GM12878 (cell line): Measurements from ENCODE around the gene CEACAM3. TPM values are rescaled to one million over a fixed set of nuclear protein-coding genes. Genes with fewer than 3 reads are reported as not detected.

Experiments
- ATAC-seq: fragments of 200-7000 bp; cut with Tn5 transposase; 3 replicates; pipeline ENCODE4 v1.9.1; 2020; ENCODE audit warnings: mild to moderate bottlenecking, moderate library complexity
- BruUV-seq: library from RNA; stranded (reverse); fragments of 400-500 nt; replicated peaks from 2 replicates; lab custom pipeline; 2021; lab: Mats Ljungman, UMichigan
- CTCF ChIA-PET: fragments of 300-600 bp; sonication (Branson Sonifier 250); formaldehyde crosslinking; extraction: SDS; loops from one replicate; lab custom pipeline; 2021; ENCODE audit warnings: inconsistent platforms; lab: Yijun Ruan, JAX
- POLR2A ChIA-PET: fragments of 350-600 bp; formaldehyde crosslinking; extraction: SDS; loops from one replicate; lab custom pipeline; 2021; ENCODE audit warnings: inconsistent platforms; lab: Charles Lee
- RAD21 ChIA-PET: fragments of 300-600 bp; sonication (Branson Sonifier 250); formaldehyde crosslinking; loops from one replicate; lab custom pipeline; 2023; ENCODE audit warnings: antibody characterized with exemption; ENCODE audit not compliant: unreplicated experiment; lab: Charles Lee
- SMC1A ChIA-PET: fragments of 300-600 bp; sonication (Branson Sonifier 250); formaldehyde crosslinking; loops from one replicate; lab custom pipeline; 2023; ENCODE audit not compliant: unreplicated experiment, uncharacterized antibody; lab: Charles Lee
- DNase-seq: peaks from one replicate; pipeline ENCODE4 v3.0.0-alpha.2; 2011; ENCODE audit warnings: low read depth, low spot score
- FAIRE-seq: peaks from 3 replicates; lab custom pipeline; 2011; peaks lifted over from hg19 to GRCh38; lab: Jason Lieb, UNC
- H2AFZ ChIP-seq: 2 replicates; pipeline ENCODE4 v1.6.0; 2011; ENCODE audit warnings: low read depth, low read length, control low read depth; ENCODE audit not compliant: control insufficient read depth
- H3K27ac ChIP-seq: 2 replicates; pipeline ENCODE4 v1.5.1; 2011; ENCODE audit warnings: control low read depth; ENCODE audit not compliant: control insufficient read depth, insufficient read depth
- H3K27me3 ChIP-seq, 2 experiments: replicated peaks in 1 of 2; 2 replicates each; pipeline versions ENCODE4 v1.6.0 to v1.6.1; 2011; ENCODE audit warnings: low read length in 1 of 2; ENCODE audit not compliant: control insufficient read depth in 2 of 2, insufficient read depth in 2 of 2
- H3K36me3 ChIP-seq, 2 experiments: 2 replicates each; pipeline ENCODE4 v1.5.1; 2011; ENCODE audit warnings: low read length in 1 of 2; ENCODE audit not compliant: control insufficient read depth in 2 of 2, insufficient read depth in 2 of 2
- H3K4me1 ChIP-seq: 2 replicates; pipeline ENCODE4 v1.6.1; 2011; ENCODE audit warnings: mild to moderate bottlenecking, low read length, moderate library complexity, mixed read lengths; ENCODE audit not compliant: control insufficient read depth, insufficient read depth
- H3K4me2 ChIP-seq: 2 replicates; pipeline ENCODE4 v1.6.0; 2011; ENCODE audit warnings: control low read depth; ENCODE audit not compliant: control insufficient read depth, insufficient read depth
- H3K4me3 ChIP-seq: fragments of 200-600 bp; sonication (generic); 2 replicates; pipeline ENCODE4 v1.5.1; 2016
- H3K79me2 ChIP-seq: 2 replicates; pipeline ENCODE4 v1.6.0; 2011; ENCODE audit warnings: low read length; ENCODE audit not compliant: control insufficient read depth, insufficient read depth
- H3K9ac ChIP-seq: 2 replicates; pipeline ENCODE4 v1.8.0; 2011; ENCODE audit warnings: low read length, control low read depth, mixed read lengths; ENCODE audit not compliant: control insufficient read depth, insufficient read depth
- H3K9me3 ChIP-seq: replicated peaks from 3 replicates; pipeline ENCODE4 v1.5.1; 2011; ENCODE audit warnings: mild to moderate bottlenecking, low read length; ENCODE audit not compliant: control insufficient read depth, insufficient read depth
- H4K20me1 ChIP-seq: 2 replicates; pipeline ENCODE4 v1.6.0; 2011; ENCODE audit not compliant: control insufficient read depth, insufficient read depth
- BRCA1 ChIP-seq: IDR thresholded peaks from 2 replicates; pipeline ENCODE4 v1.6.1; 2011; ENCODE audit warnings: low read depth, low read length, improper control_type of control experiment
- FOS ChIP-seq: IDR thresholded peaks from 3 replicates; pipeline ENCODE4 v1.6.1; 2011; ENCODE audit warnings: borderline replicate concordance; ENCODE audit not compliant: insufficient read length; ENCODE audit errors: extremely low read depth
- GABPA ChIP-seq: IDR thresholded peaks from 2 replicates; pipeline ENCODE4 v1.6.1; 2014; ENCODE audit warnings: antibody characterized with exemption, low read depth, mild to moderate bottlenecking, inconsistent platforms
- HDGF ChIP-seq: fragments of 450-650 bp; IDR thresholded peaks from 2 replicates; pipeline ENCODE4 v1.6.1; 2016; ENCODE audit warnings: antibody characterized with exemption
- MEF2A ChIP-seq: IDR thresholded peaks from 2 replicates; pipeline ENCODE4 v1.6.1; 2011; ENCODE audit warnings: low read depth, mild to moderate bottlenecking, low read length, moderate library complexity; ENCODE audit not compliant: insufficient read depth
- STAT1 ChIP-seq: fragments of 450-650 bp; conservative IDR thresholded peaks from 2 replicates; pipeline ENCODE4 v1.6.1; 2014; ENCODE audit warnings: antibody characterized with exemption, mild to moderate bottlenecking
- YY1 ChIP-seq: IDR thresholded peaks from 2 replicates; pipeline ENCODE4 v1.6.1; 2011; ENCODE audit warnings: low read depth, mild to moderate bottlenecking, low read length
- ZNF24 ChIP-seq: fragments of 450-650 bp; IDR thresholded peaks from 2 replicates; pipeline ENCODE4 v1.6.1; 2017; ENCODE audit warnings: antibody characterized with exemption, mild to moderate bottlenecking
- WGBS: methylation state at CpG from one replicate; pipeline ENCODE4 v1.1.6; 2016; ENCODE audit warnings: low lambda C conversion rate; ENCODE audit not compliant: insufficient replicate concordance, insufficient coverage; ENCODE audit errors: missing lambda C conversion rate; 5-methylcytosine and 5-hydroxymethylcytosine counted together
- in situ Hi-C: fragments of 300-500 bp; cut with MboI; formaldehyde crosslinking; loops from 9 replicates; pipeline ENCODE4 v1.14.3; 2018; ENCODE audit warnings: mixed read lengths
- intact Hi-C: fragments of 100-400 bp; cut with micrococcal nuclease; formaldehyde crosslinking; loops from one replicate; pipeline ENCODE4 v1.14.2; 2022; ENCODE audit not compliant: unreplicated experiment
- polyA plus RNA-seq, 11 experiments: library from polyadenylated mRNA; depleted of rRNA in 4 of 11; unstranded in 6 of 11; stranded (reverse) in 5 of 11; fragments of >200 nt; fragmentation: Nextera tagmentation in 4 of 11; fragmentation: Illumina TruSeq in 1 of 11; extraction: Ambion mirVana in 4 of 11; extraction: Trizol in 1 of 11; gene quantifications; 1 replicate in 1 of 11; 2 replicates in 10 of 11; pipeline versions ENCODE4 v1.2.1 to v1.2.3, GENCODE V29; 2011 to 2016; ENCODE audit warnings: inconsistent platforms in 2 of 11, missing spikeins in 2 of 11, low read depth in 1 of 11
- total RNA-seq, 4 experiments: library from RNA; depleted of rRNA in 3 of 4; stranded (reverse); fragments of >200 nt in 3 of 4; fragmentation: Illumina TruSeq in 1 of 4; extraction: Trizol in 1 of 4; gene quantifications; 2 replicates each; pipeline versions ENCODE4 v1.2.1 to v1.2.3, GENCODE V29; 2013 to 2021
- TF ChIP-seq, protein P1 (sequence below): fragments of 450-650 bp; IDR thresholded peaks from 2 replicates; pipeline ENCODE4 v1.6.1; 2017; ENCODE audit warnings: antibody characterized with exemption, mild to moderate bottlenecking, moderate library complexity

CEACAM3 gene
- total and polyA plus RNA-seq, 10 of the 15 experiments (the other 5 are each of a cell fraction or from before 2014, with no cell fraction given): not detected

DNA sequence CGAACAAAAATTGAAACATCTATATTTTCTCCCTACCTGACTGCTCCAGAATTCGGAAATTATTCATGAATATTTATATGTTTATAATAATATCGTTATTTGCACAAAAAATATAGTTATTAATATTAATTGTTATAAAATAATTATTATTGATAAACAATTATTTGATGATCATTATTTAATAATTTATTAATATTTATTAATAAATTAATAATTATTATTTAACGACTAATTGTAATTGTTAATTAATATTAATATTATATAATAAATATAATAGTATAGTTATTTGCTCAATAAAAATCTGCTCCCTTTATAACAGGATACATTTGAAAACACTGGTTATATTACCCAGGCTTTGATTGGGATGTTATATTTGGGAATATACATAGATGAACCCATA lies 26.8 kb upstream of the CEACAM3 start:
- H3K9me3 ChIP-seq: no peaks in the 10 kb centered on the region
- no peak overlapping the region for H3K9ac ChIP-seq
- in situ Hi-C loops: no loop called here
- no peak overlapping the region for H2AFZ ChIP-seq
- H3K27me3 ChIP-seq: no peaks in the 10 kb centered on the region; a peak in 3 of 4 replicates
- ChIA-PET SMC1A (no interaction called here), CTCF (interaction anchor here (1.0 to 2.3 kb wide), 3 partner anchors 16 to 25 kb away, joined by 3 to 8 read pairs (median 8); no protein-coding TSS in a partner anchor), RAD21 (no interaction called here), POLR2A (no interaction called here)
- no peak overlapping the region for H3K27ac ChIP-seq
- intact Hi-C loops: no loop called here
- no peaks in the 10 kb centered on the region for H4K20me1 ChIP-seq
- no peaks in the 10 kb centered on the region for H3K79me2 ChIP-seq
- WGBS: 53% methylated on average over 4 of the region's 4 CpGs
- no TSS peak for BruUV-seq
- H3K4me3 ChIP-seq: no peak overlapping the region
- H3K4me1 ChIP-seq: no peaks in the 10 kb centered on the region
- DNase-seq (no peak), ATAC-seq (no peak), FAIRE-seq (no peak)
- no peak overlapping the region for H3K4me2 ChIP-seq
- no peaks in the 10 kb centered on the region for H3K36me3 ChIP-seq
- TF ChIP-seq STAT1: no peak
- TF ChIP-seq BRCA1: no peak
- no peak for TF ChIP-seq ZNF24
- no peak for TF ChIP-seq GABPA
- no peak for TF ChIP-seq HDGF
- no peak for TF ChIP-seq MEF2A
- no peak for TF ChIP-seq FOS
- TF ChIP-seq, protein P1, sequence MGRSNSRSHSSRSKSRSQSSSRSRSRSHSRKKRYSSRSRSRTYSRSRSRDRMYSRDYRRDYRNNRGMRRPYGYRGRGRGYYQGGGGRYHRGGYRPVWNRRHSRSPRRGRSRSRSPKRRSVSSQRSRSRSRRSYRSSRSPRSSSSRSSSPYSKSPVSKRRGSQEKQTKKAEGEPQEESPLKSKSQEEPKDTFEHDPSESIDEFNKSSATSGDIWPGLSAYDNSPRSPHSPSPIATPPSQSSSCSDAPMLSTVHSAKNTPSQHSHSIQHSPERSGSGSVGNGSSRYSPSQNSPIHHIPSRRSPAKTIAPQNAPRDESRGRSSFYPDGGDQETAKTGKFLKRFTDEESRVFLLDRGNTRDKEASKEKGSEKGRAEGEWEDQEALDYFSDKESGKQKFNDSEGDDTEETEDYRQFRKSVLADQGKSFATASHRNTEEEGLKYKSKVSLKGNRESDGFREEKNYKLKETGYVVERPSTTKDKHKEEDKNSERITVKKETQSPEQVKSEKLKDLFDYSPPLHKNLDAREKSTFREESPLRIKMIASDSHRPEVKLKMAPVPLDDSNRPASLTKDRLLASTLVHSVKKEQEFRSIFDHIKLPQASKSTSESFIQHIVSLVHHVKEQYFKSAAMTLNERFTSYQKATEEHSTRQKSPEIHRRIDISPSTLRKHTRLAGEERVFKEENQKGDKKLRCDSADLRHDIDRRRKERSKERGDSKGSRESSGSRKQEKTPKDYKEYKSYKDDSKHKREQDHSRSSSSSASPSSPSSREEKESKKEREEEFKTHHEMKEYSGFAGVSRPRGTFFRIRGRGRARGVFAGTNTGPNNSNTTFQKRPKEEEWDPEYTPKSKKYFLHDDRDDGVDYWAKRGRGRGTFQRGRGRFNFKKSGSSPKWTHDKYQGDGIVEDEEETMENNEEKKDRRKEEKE: no peak
- no peak for TF ChIP-seq YY1
- TF ChIP-seq, all 136 proteins: peak for 0
